Stimulated activated effector memory CD8-positive, alpha-beta T cell treated with anti-CD3 and anti-CD28 coated beads, Interleukin-12 subunit alpha, Interleukin-12 subunit beta, amount 100 ng/mL, for 72 hours (primary cell): ENCODE data around the gene KCNJ9.

Experiments used
- ATAC-seq: fragments of 150-1000 bp; cut with Tn5 transposase; 2 replicates; pipeline ENCODE4 v1.10.0; 2021
- DNase-seq, 2 donors: peaks; one replicate each; pipeline ENCODE4 v3.0.0; 2021 to 2022; ENCODE audit warnings: low spot score in 2 of 2
- H3K27ac Mint-ChIP-seq: one replicate; pipeline ENCODE4 v1.8.0; 2022; ENCODE audit warnings: mild to moderate bottlenecking, mixed read lengths
- H3K36me3 Mint-ChIP-seq: one replicate; pipeline ENCODE4 v1.8.0; 2022; ENCODE audit warnings: mild to moderate bottlenecking, mixed read lengths
- H3K4me1 Mint-ChIP-seq: one replicate; pipeline ENCODE4 v1.8.0; 2022; ENCODE audit warnings: mixed read lengths
- H3K4me3 Mint-ChIP-seq: one replicate; pipeline ENCODE4 v1.8.0; 2022; ENCODE audit warnings: mild to moderate bottlenecking, mixed read lengths
- H3K9me3 Mint-ChIP-seq: one replicate; pipeline ENCODE4 v1.8.0; 2022; ENCODE audit warnings: mixed read lengths

The KCNJ9 gene

GRCh38 chr1:160058087-160058486 is 23.3 kb upstream of the KCNJ9 start:
- DNase-seq (no peak), ATAC-seq (no peak)
- H3K4me3 Mint-ChIP-seq, result no peak overlapping the region
- no peak overlapping the region for H3K27ac Mint-ChIP-seq
- H3K9me3 Mint-ChIP-seq, result no peaks in the 10 kb centered on the region
- no peaks in the 10 kb centered on the region for H3K36me3 Mint-ChIP-seq
- H3K4me1 Mint-ChIP-seq, result no peaks in the 10 kb centered on the region

GRCh38 chr1:160061369-160062229 is 19.7 kb upstream of the KCNJ9 start:
- ATAC-seq (no peak), DNase-seq (no peak)
- no peak overlapping the region for H3K27ac Mint-ChIP-seq
- no peak overlapping the region for H3K4me3 Mint-ChIP-seq
- H3K36me3 Mint-ChIP-seq, result no peaks in the 10 kb centered on the region
- H3K4me1 Mint-ChIP-seq, result no peaks in the 10 kb centered on the region
- H3K9me3 Mint-ChIP-seq, result no peaks in the 10 kb centered on the region

- H3K9me3 Mint-ChIP-seq, result no peaks in the 10 kb centered on the region
- H3K4me1 Mint-ChIP-seq, result no peaks in the 10 kb centered on the region
- no peak overlapping the region for H3K4me3 Mint-ChIP-seq
- no peaks in the 10 kb centered on the region for H3K36me3 Mint-ChIP-seq
- DNase-seq (no peak), ATAC-seq (no peak)
- no peak overlapping the region for H3K27ac Mint-ChIP-seq
Measured at GRCh38 chr1:160062230-160062532, 19.2 kb upstream of the KCNJ9 start.

GRCh38 chr1:160063176-160063575 is 18.2 kb upstream of the KCNJ9 start:
- no peaks in the 10 kb centered on the region for H3K9me3 Mint-ChIP-seq

GRCh38 chr1:160064164-160064563 is 17.2 kb upstream of the KCNJ9 start:
- no peak for DNase-seq
- Mint-ChIP-seq H3K9me3 (no peaks in the 10 kb centered on the region), H3K36me3 (no peaks in the 10 kb centered on the region), H3K4me1 (no peaks in the 10 kb centered on the region), H3K4me3 (no peak overlapping the region), H3K27ac (no peak overlapping the region)
- ATAC-seq, result no peak

More at GRCh38 chr1:160063176-160063575, 18.2 kb upstream of the KCNJ9 start:
- ATAC-seq (no peak), DNase-seq (no peak)
- Mint-ChIP-seq H3K27ac (no peak overlapping the region), H3K36me3 (no peaks in the 10 kb centered on the region), H3K4me3 (no peak overlapping the region), H3K4me1 (no peaks in the 10 kb centered on the region)

GRCh38 chr1:160064746-160065145 is 16.6 kb upstream of the KCNJ9 start:
- Mint-ChIP-seq H3K9me3 (no peaks in the 10 kb centered on the region), H3K4me3 (no peak overlapping the region), H3K36me3 (no peaks in the 10 kb centered on the region), H3K4me1 (peaks cover 4% of the 10 kb centered on the region), H3K27ac (no peak overlapping the region)
- DNase-seq (no peak), ATAC-seq (no peak)

GRCh38 chr1:160066829-160067745 is 14.3 kb upstream of the KCNJ9 start:
- Mint-ChIP-seq H3K4me1 (peaks cover 25% of the 10 kb centered on the region), H3K4me3 (no peak overlapping the region), H3K36me3 (no peaks in the 10 kb centered on the region), H3K9me3 (no peaks in the 10 kb centered on the region), H3K27ac (no peak overlapping the region)
- ATAC-seq (no peak), DNase-seq (no peak)

GRCh38 chr1:160068225-160068624 is 13.1 kb upstream of the KCNJ9 start:
- Mint-ChIP-seq H3K4me1 (peaks cover 25% of the 10 kb centered on the region), H3K27ac (no peak overlapping the region), H3K36me3 (no peaks in the 10 kb centered on the region), H3K9me3 (no peaks in the 10 kb centered on the region), H3K4me3 (no peak overlapping the region)
- DNase-seq (no peak), ATAC-seq (no peak)

GRCh38 chr1:160069460-160070231 is 11.7 kb upstream of the KCNJ9 start, which contains the start of gene KCNJ10:
Gene KCNJ10 (minus strand): TSS chr1:160070160. CDS start chr1:160042532, 27,628 bp downstream.
- Mint-ChIP-seq H3K4me1 (peaks cover 25% of the 10 kb centered on the region), H3K27ac (no peak within 1 kb of the TSS), H3K9me3 (no peaks in the 10 kb centered on the region), H3K4me3 (peak within 1 kb of the TSS; percentile 74), H3K36me3 (no peaks in the 10 kb centered on the region)
- ATAC-seq (no peak), DNase-seq (no peak)

GRCh38 chr1:160070243-160071163 is 10.8 kb upstream of the KCNJ9 start:
- DNase-seq, result peak; percentile 21 to 71

GRCh38 chr1:160071289-160071688 is 10.0 kb upstream of the KCNJ9 start:
- no peak overlapping the region for H3K4me3 Mint-ChIP-seq
- no peak overlapping the region for H3K27ac Mint-ChIP-seq
- ATAC-seq, result no peak
- no peak for DNase-seq
- no peaks in the 10 kb centered on the region for H3K9me3 Mint-ChIP-seq
- no peaks in the 10 kb centered on the region for H3K36me3 Mint-ChIP-seq
- peaks cover 25% of the 10 kb centered on the region for H3K4me1 Mint-ChIP-seq

More at GRCh38 chr1:160070243-160071163, 10.8 kb upstream of the KCNJ9 start:
- Mint-ChIP-seq H3K27ac (no peak overlapping the region), H3K4me1 (peaks cover 25% of the 10 kb centered on the region), H3K4me3 (peak overlapping the region; percentile 74), H3K9me3 (no peaks in the 10 kb centered on the region), H3K36me3 (no peaks in the 10 kb centered on the region)
- ATAC-seq, result peak; percentile 80

- no peak overlapping the region for H3K4me3 Mint-ChIP-seq
- no peak overlapping the region for H3K27ac Mint-ChIP-seq
- DNase-seq (no peak), ATAC-seq (no peak)
- no peaks in the 10 kb centered on the region for H3K36me3 Mint-ChIP-seq
- H3K9me3 Mint-ChIP-seq, result no peaks in the 10 kb centered on the region
- peaks cover 19% of the 10 kb centered on the region for H3K4me1 Mint-ChIP-seq
Measured at GRCh38 chr1:160074865-160075264, 6.5 kb upstream of the KCNJ9 start.

- Mint-ChIP-seq H3K36me3 (no peaks in the 10 kb centered on the region), H3K4me3 (no peak overlapping the region), H3K9me3 (no peaks in the 10 kb centered on the region), H3K27ac (no peak overlapping the region), H3K4me1 (peaks cover 13% of the 10 kb centered on the region)
- DNase-seq, result no peak
- no peak for ATAC-seq
Measured at GRCh38 chr1:160075836-160076235, 5.5 kb upstream of the KCNJ9 start.

GRCh38 chr1:160076295-160076694 is 5.0 kb upstream of the KCNJ9 start:
- Mint-ChIP-seq H3K36me3 (no peaks in the 10 kb centered on the region), H3K4me3 (no peak overlapping the region), H3K4me1 (peaks cover 14% of the 10 kb centered on the region), H3K27ac (no peak overlapping the region), H3K9me3 (no peaks in the 10 kb centered on the region)
- DNase-seq (no peak), ATAC-seq (no peak)
